Measurements from ENCODE around the gene PARD3B.

DNA sequence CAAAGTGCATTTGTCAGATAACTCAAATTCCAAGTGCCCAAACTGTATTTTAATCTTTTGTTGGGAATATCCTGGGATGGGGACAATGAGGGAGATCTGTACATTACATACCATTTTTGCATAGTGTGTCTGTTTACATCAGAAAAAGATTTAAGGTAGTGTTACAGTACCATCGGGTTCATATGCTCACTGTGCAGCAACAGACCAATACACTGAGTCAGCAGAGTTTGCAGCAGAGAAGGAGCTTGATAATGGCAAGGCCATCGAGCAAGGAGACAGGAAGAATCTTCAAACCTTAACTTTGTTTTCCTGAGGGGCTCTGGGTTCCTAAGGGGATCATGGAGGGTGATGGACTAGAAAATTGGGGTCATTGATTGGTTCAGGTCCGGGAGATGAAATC, 399.7 kb downstream of the PARD3B start:
- TF ChIP-seq, protein P1, sequence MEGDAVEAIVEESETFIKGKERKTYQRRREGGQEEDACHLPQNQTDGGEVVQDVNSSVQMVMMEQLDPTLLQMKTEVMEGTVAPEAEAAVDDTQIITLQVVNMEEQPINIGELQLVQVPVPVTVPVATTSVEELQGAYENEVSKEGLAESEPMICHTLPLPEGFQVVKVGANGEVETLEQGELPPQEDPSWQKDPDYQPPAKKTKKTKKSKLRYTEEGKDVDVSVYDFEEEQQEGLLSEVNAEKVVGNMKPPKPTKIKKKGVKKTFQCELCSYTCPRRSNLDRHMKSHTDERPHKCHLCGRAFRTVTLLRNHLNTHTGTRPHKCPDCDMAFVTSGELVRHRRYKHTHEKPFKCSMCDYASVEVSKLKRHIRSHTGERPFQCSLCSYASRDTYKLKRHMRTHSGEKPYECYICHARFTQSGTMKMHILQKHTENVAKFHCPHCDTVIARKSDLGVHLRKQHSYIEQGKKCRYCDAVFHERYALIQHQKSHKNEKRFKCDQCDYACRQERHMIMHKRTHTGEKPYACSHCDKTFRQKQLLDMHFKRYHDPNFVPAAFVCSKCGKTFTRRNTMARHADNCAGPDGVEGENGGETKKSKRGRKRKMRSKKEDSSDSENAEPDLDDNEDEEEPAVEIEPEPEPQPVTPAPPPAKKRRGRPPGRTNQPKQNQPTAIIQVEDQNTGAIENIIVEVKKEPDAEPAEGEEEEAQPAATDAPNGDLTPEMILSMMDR (IDR thresholded peaks at IDR 0.05), result no peak
- TF ChIP-seq POLR2A (IDR thresholded peaks at IDR 0.05), result no peak
